ENCODE data around the gene PNLIPRP2. TPM values are rescaled to one million over a fixed set of nuclear protein-coding genes. Genes with fewer than 3 reads are reported as not detected.

The PNLIPRP2 gene
- total and polyA plus RNA-seq, 7 donors = 0.01 to 0.91 (median 0.14) TPM; not detected in 3

- no peaks in the 10 kb centered on the region for H3K36me3 ChIP-seq (ENCODE audit: insufficient read depth in 1 of 2, low read depth in 1 of 2)
- no peak for DNase-seq
- peaks cover 0 to 3% (median 0%) of the 10 kb centered on the region in 3 donors for H3K27me3 ChIP-seq (ENCODE audit: insufficient read depth in 3 of 3, low read length in 2 of 3)
- no peak for ATAC-seq
- H3K4me3 ChIP-seq = no peak overlapping the region
- WGBS, 3 donors = 83 to 91% (median 85%) methylated on average over 2 of the region's 2 CpGs
- H3K27ac ChIP-seq = no peak overlapping the region
- no peak for TF ChIP-seq CTCF (IDR thresholded peaks at IDR 0.05)
- intact Hi-C loops (cut with DNase I) = no loop called here
- no peaks in the 10 kb centered on the region for H3K9me3 ChIP-seq
- no peaks in the 10 kb centered on the region for H3K4me1 ChIP-seq
Observed at GRCh38 chr10:116589926-116590325, 30.8 kb upstream of the PNLIPRP2 start.

- H3K36me3 ChIP-seq (ENCODE audit: insufficient read depth in 1 of 2, low read depth in 1 of 2) = no peaks in the 10 kb centered on the region
- intact Hi-C loops (cut with DNase I) = no loop called here
- ATAC-seq = no peak
- H3K4me3 ChIP-seq = no peak within 1 kb of the TSS
- TF ChIP-seq CTCF (IDR thresholded peaks at IDR 0.05) = no peak
- H3K27ac ChIP-seq = no peak within 1 kb of the TSS
- DNase-seq = no peak
- H3K27me3 ChIP-seq (ENCODE audit: insufficient read depth in 3 of 3, low read length in 2 of 3) = peaks cover 0 to 3% (median 0%) of the 10 kb centered on the region in 3 donors
- H3K4me1 ChIP-seq = no peaks in the 10 kb centered on the region
- WGBS, 3 donors = 74 to 78% (median 74%) methylated on average over 9 of the region's 9 CpGs
- H3K9me3 ChIP-seq = no peaks in the 10 kb centered on the region
Observed at GRCh38 chr10:116590590-116591444, 29.9 kb upstream of the PNLIPRP2 start, which contains the start of gene PNLIPRP1. PNLIPRP1 (plus strand) TSS chr10:116590959; CDS start chr10:116591130, 171 bp downstream.

GRCh38 chr10:116593139-116593740 is 27.5 kb upstream of the PNLIPRP2 start:
- Histone ChIP-seq H3K36me3 (ENCODE audit: insufficient read depth in 1 of 2, low read depth in 1 of 2) (no peaks in the 10 kb centered on the region), H3K9me3 (no peaks in the 10 kb centered on the region), H3K4me3 (no peak overlapping the region), H3K27ac (no peak overlapping the region), H3K27me3 (ENCODE audit: insufficient read depth in 3 of 3, low read length in 2 of 3) (peaks cover 0 to 3% (median 0%) of the 10 kb centered on the region in 3 donors), H3K4me1 (no peaks in the 10 kb centered on the region)
- no peak for TF ChIP-seq CTCF (IDR thresholded peaks at IDR 0.05)
- WGBS, 3 donors = 75 to 76% (median 75%) methylated on average over 5 of the region's 5 CpGs
- no peak for ATAC-seq
- intact Hi-C loops (cut with DNase I) = no loop called here
- no peak for DNase-seq

GRCh38 chr10:116594525-116595035 is 26.2 kb upstream of the PNLIPRP2 start:
- Histone ChIP-seq H3K4me3 (no peak overlapping the region), H3K4me1 (no peaks in the 10 kb centered on the region), H3K36me3 (ENCODE audit: insufficient read depth in 1 of 2, low read depth in 1 of 2) (no peaks in the 10 kb centered on the region), H3K27me3 (ENCODE audit: insufficient read depth in 3 of 3, low read length in 2 of 3) (no peaks in the 10 kb centered on the region), H3K9me3 (no peaks in the 10 kb centered on the region), H3K27ac (no peak overlapping the region)
- intact Hi-C loops (cut with DNase I) = no loop called here
- no peak for ATAC-seq
- DNase-seq = no peak
- TF ChIP-seq CTCF (IDR thresholded peaks at IDR 0.05) = no peak
- WGBS, 3 donors = 78 to 86% (median 83%) methylated on average over 7 of the region's 7 CpGs
